ENCODE data around the gene SLC17A9. TPM values are rescaled to one million over a fixed set of nuclear protein-coding genes. Genes with fewer than 3 reads are reported as not detected.
A peak's percentile ranks its signal among the peaks of the same experiment; 100 is the strongest.

The SLC17A9 gene
- total RNA-seq, 1 donor from 2014 or later: 7.6 TPM

DNA sequence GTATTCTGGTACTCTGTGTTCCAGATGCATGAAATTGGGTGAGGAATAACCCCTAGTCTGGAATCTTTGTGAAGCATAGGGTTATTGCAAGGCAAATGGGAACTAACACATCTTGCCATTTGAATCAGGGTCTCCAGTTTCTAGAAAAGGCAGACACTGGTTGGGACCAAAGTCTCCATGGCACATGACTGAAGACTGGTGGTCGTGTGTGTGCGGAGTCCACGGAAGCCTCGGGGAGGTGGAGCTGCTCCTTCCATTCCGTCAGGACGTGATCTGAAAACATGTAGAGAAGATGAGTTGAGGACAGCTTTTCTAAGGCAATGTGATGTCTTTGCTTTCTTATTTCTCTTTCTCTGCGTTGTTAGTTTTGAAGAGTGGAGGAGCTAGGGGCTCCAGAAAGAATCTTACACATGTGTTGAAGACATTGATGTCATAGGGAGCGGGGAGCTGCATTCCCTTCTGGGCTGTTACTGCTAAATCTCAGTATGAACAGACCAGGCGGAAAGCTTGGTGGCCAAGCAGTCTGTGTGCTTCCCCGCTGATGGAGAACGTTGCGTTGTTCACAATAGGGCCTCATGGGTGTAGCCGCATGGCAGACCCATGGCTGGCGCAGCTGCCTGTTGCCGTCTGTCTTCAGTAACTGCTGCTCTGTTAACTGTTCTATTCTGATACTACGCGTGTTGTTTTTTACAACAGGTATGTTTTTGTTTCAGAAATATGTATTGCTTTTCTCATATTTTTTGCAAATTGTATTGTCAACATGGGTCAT is 4.8 kb upstream of the SLC17A9 start:
- Mint-ChIP-seq H3K4me3 (no peak overlapping the region), H3K27me3 (ENCODE audit: insufficient read depth) (no peaks in the 10 kb centered on the region), H3K27ac (no peak overlapping the region), H3K36me3 (ENCODE audit: low read depth) (peaks cover 53% of the 10 kb centered on the region), H3K9me3 (no peaks in the 10 kb centered on the region), H3K4me1 (ENCODE audit: low read depth) (peaks cover 5% of the 10 kb centered on the region)
- intact Hi-C loops (cut with micrococcal nuclease): no loop called here
- DNase-seq (ENCODE audit: low spot score): no peak

DNA sequence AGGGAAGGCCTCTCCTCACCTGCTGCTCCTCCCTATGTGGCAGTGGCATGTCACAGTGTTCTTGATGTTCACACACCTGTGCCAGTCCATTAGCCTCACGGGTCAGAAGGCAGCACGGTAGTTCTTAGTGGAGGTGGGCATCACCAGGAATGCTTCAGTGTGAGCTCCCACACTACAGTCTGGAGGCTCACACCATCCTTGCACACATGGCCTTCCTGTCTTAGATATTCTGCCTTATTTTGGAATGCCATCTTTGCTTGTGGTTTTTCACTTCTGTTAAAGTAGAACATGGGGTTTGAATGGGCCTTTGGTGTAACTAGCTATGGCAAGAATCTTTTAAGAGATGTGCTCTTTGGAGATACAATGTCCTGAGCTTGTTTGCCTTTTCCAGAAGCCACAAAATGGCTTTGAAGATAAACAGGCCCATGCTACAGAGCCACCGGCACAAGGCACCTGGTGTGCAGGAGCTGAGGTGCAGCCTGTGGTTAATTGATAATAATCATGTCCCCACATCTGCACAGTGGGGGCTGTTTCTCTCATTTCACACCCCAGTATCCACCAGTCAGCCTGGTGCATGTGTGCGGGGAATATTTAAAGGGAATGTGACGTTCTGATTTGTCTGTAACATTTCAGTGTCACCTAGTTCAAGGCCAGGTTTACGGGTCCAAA is 3.2 kb upstream of the SLC17A9 start:
- Mint-ChIP-seq H3K4me3 (no peak overlapping the region), H3K27me3 (ENCODE audit: insufficient read depth) (no peaks in the 10 kb centered on the region), H3K36me3 (ENCODE audit: low read depth) (peaks cover 41% of the 10 kb centered on the region), H3K27ac (no peak overlapping the region), H3K9me3 (no peaks in the 10 kb centered on the region), H3K4me1 (ENCODE audit: low read depth) (peaks cover 13% of the 10 kb centered on the region)
- intact Hi-C loops (cut with micrococcal nuclease): no loop called here
- DNase-seq (ENCODE audit: low spot score): no peak

GRCh38 chr20:62949962-62950361 is 2.5 kb upstream of the SLC17A9 start:
- no peaks in the 10 kb centered on the region for H3K9me3 Mint-ChIP-seq
- peaks cover 37% of the 10 kb centered on the region for H3K36me3 Mint-ChIP-seq (ENCODE audit: low read depth)
- intact Hi-C loops (cut with micrococcal nuclease): no loop called here
- peaks cover 15% of the 10 kb centered on the region for H3K4me1 Mint-ChIP-seq (ENCODE audit: low read depth)
- H3K4me3 Mint-ChIP-seq: no peak overlapping the region
- no peak overlapping the region for H3K27ac Mint-ChIP-seq
- no peaks in the 10 kb centered on the region for H3K27me3 Mint-ChIP-seq (ENCODE audit: insufficient read depth)
- no peak for DNase-seq (ENCODE audit: low spot score)

GRCh38 chr20:62950741-62951140 is 1.8 kb upstream of the SLC17A9 start:
- intact Hi-C loops (cut with micrococcal nuclease): no loop called here
- H3K36me3 Mint-ChIP-seq (ENCODE audit: low read depth): peaks cover 36% of the 10 kb centered on the region

DNA sequence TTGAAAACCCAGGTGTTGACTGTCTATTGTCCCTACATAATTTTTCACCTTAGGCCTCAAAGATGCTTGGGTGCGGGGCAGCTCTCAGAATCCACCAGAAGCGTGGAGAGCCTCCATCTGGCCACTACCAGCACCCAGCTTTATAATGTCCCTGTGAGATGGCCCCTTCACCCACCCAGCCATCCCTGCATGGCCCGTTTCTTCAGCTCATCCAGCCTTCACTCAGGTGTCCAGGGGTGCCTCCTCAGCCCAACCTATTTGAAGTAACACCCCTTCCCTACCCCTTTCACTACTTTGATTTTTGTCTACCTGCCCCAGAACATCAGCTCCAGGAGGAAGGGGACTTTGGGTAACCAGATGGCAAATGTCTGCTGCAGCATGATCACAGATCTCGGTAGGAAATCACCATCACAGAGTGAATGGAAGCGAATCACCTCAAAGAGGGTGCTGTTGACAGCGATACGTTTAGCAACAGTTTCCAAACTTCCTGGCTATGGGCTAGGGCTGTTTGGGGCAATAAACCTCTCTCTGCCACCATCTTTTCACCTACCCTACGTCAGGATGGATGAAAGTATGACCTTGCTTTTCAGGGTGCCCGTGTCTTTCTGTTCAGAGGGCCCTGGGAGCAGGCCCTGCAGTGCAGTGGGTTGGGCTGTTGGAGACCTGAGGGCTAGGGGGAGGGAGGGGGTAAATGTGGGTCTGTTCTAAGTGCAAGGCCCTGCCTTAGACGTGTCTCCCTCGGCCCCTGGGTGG is 1.2 kb upstream of the SLC17A9 start:
- intact Hi-C loops (cut with micrococcal nuclease): no loop called here
- no peak for DNase-seq (ENCODE audit: low spot score)
- H3K36me3 Mint-ChIP-seq (ENCODE audit: low read depth): peaks cover 36% of the 10 kb centered on the region
- H3K27me3 Mint-ChIP-seq (ENCODE audit: insufficient read depth): no peaks in the 10 kb centered on the region
- no peaks in the 10 kb centered on the region for H3K9me3 Mint-ChIP-seq
- no peak overlapping the region for H3K4me3 Mint-ChIP-seq
- H3K4me1 Mint-ChIP-seq (ENCODE audit: low read depth): peaks cover 15% of the 10 kb centered on the region
- peak overlapping the region; percentile 52 for H3K27ac Mint-ChIP-seq

More at GRCh38 chr20:62950741-62951140, 1.8 kb upstream of the SLC17A9 start:
- Mint-ChIP-seq H3K4me1 (ENCODE audit: low read depth) (peaks cover 15% of the 10 kb centered on the region), H3K27ac (no peak overlapping the region), H3K27me3 (ENCODE audit: insufficient read depth) (no peaks in the 10 kb centered on the region), H3K4me3 (no peak overlapping the region), H3K9me3 (no peaks in the 10 kb centered on the region)
- DNase-seq (ENCODE audit: low spot score): no peak

DNA sequence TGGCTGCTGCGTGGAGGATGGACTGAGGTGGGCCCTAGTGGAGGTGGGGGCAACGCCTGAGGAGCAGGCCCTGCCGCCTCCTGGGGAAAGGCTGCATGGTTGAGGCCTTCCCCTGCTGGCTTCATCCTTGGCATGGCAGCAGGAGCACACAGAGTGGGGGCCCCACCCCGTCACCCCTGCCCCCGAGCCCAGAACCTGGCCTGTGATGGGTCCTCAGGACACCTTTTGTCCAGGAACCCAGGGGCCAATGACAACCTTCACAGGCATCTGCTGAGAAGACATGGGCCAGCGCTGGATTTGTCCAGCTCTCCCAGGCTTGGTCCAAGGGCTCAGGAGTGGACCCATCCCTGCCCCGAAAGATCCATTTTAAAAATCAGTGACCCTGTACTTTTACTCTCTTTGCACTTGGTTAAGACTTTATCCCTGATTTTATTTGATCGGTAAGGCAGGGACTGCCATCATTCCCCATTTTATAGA is 575 bp upstream of the SLC17A9 start:
- no peaks in the 10 kb centered on the region for H3K9me3 Mint-ChIP-seq
- intact Hi-C loops (cut with micrococcal nuclease): no loop called here
- H3K27me3 Mint-ChIP-seq (ENCODE audit: insufficient read depth): no peaks in the 10 kb centered on the region
- H3K36me3 Mint-ChIP-seq (ENCODE audit: low read depth): peaks cover 33% of the 10 kb centered on the region
- peak overlapping the region; percentile 48 for H3K27ac Mint-ChIP-seq
- peak overlapping the region; percentile 39 for H3K4me3 Mint-ChIP-seq
- peaks cover 15% of the 10 kb centered on the region for H3K4me1 Mint-ChIP-seq (ENCODE audit: low read depth)
- no peak for DNase-seq (ENCODE audit: low spot score)

- no peak for DNase-seq (ENCODE audit: low spot score)
- peak overlapping the region; percentile 72 for H3K4me3 Mint-ChIP-seq
- no peaks in the 10 kb centered on the region for H3K9me3 Mint-ChIP-seq
- H3K27ac Mint-ChIP-seq: peak overlapping the region; percentile 84
- H3K36me3 Mint-ChIP-seq (ENCODE audit: low read depth): peaks cover 21% of the 10 kb centered on the region
- no peaks in the 10 kb centered on the region for H3K27me3 Mint-ChIP-seq (ENCODE audit: insufficient read depth)
- intact Hi-C loops (cut with micrococcal nuclease): no loop called here
- peaks cover 15% of the 10 kb centered on the region for H3K4me1 Mint-ChIP-seq (ENCODE audit: low read depth)
Observed at GRCh38 chr20:62952968-62953838, 694 bp downstream of the SLC17A9 start.

GRCh38 chr20:62953839-62954703 is 1.6 kb downstream of the SLC17A9 start:
- peaks cover 14% of the 10 kb centered on the region for H3K36me3 Mint-ChIP-seq (ENCODE audit: low read depth)
- DNase-seq (ENCODE audit: low spot score): peak; percentile 59
- no peaks in the 10 kb centered on the region for H3K27me3 Mint-ChIP-seq (ENCODE audit: insufficient read depth)
- H3K4me1 Mint-ChIP-seq (ENCODE audit: low read depth): peaks cover 15% of the 10 kb centered on the region
- intact Hi-C loops (cut with micrococcal nuclease): loop anchor here (1.0 kb wide), 1 partner anchor 16 kb away; the partner anchor contains the start of gene GID8
- H3K27ac Mint-ChIP-seq: peak overlapping the region; percentile 84
- no peaks in the 10 kb centered on the region for H3K9me3 Mint-ChIP-seq
- peak overlapping the region; percentile 72 for H3K4me3 Mint-ChIP-seq

DNA sequence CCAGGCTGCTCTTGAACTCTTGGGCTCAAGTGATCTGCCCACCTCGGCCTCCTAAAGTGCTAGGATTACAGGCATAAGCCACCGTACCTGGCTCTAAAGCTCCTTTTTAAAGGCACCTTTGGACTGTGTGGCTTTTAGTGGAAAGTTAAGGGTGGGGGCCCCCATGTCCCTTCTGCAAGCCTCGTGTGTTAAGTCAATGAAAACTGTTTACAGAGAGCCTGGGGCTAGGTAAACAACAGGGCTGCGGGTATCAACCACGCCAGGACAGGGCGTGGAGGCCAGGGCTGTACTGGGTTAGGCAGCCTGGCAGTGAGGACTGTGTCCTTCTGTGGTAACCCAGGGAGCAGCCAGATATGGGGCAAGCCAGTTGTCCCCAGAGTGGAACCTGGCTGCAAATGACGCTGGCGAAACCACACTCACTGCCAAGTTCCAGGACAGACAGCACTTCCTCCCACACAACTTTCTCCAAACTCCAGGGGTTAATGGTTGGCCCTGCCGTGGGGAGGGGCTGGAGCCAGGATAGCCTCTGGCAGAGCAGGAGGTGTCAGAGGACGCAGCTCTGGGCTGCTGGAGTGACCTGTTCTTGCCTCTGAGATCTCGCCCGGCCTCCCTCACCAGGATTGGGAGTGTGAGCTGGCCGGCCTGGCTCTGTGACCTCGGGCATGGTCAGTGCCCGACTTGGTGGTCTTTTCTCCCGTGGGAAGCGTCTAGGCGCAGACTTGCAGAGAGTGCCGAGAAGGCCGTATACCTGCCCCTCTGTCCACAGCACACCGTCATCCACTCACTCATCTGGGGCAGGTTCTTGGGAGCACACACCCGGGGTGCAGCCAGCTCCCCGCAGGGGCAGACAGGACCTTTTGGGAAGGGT is 3.2 kb downstream of the SLC17A9 start:
- Mint-ChIP-seq H3K4me3 (no peak overlapping the region), H3K4me1 (ENCODE audit: low read depth) (peaks cover 15% of the 10 kb centered on the region), H3K27me3 (ENCODE audit: insufficient read depth) (no peaks in the 10 kb centered on the region), H3K9me3 (no peaks in the 10 kb centered on the region), H3K36me3 (ENCODE audit: low read depth) (peaks cover 2% of the 10 kb centered on the region), H3K27ac (no peak overlapping the region)
- DNase-seq (ENCODE audit: low spot score): no peak
- intact Hi-C loops (cut with micrococcal nuclease): no loop called here

- DNase-seq (ENCODE audit: low spot score): no peak
- peaks cover 10% of the 10 kb centered on the region for H3K4me1 Mint-ChIP-seq (ENCODE audit: low read depth)
- H3K27ac Mint-ChIP-seq: no peak overlapping the region
- intact Hi-C loops (cut with micrococcal nuclease): no loop called here
- H3K27me3 Mint-ChIP-seq (ENCODE audit: insufficient read depth): no peaks in the 10 kb centered on the region
- no peaks in the 10 kb centered on the region for H3K9me3 Mint-ChIP-seq
- no peak overlapping the region for H3K4me3 Mint-ChIP-seq
- H3K36me3 Mint-ChIP-seq (ENCODE audit: low read depth): no peaks in the 10 kb centered on the region
Observed at GRCh38 chr20:62956387-62957135, 4.1 kb downstream of the SLC17A9 start.
